Measurements from ENCODE around the gene BCLAF1.

The BCLAF1 gene, protein sequence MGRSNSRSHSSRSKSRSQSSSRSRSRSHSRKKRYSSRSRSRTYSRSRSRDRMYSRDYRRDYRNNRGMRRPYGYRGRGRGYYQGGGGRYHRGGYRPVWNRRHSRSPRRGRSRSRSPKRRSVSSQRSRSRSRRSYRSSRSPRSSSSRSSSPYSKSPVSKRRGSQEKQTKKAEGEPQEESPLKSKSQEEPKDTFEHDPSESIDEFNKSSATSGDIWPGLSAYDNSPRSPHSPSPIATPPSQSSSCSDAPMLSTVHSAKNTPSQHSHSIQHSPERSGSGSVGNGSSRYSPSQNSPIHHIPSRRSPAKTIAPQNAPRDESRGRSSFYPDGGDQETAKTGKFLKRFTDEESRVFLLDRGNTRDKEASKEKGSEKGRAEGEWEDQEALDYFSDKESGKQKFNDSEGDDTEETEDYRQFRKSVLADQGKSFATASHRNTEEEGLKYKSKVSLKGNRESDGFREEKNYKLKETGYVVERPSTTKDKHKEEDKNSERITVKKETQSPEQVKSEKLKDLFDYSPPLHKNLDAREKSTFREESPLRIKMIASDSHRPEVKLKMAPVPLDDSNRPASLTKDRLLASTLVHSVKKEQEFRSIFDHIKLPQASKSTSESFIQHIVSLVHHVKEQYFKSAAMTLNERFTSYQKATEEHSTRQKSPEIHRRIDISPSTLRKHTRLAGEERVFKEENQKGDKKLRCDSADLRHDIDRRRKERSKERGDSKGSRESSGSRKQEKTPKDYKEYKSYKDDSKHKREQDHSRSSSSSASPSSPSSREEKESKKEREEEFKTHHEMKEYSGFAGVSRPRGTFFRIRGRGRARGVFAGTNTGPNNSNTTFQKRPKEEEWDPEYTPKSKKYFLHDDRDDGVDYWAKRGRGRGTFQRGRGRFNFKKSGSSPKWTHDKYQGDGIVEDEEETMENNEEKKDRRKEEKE

DNA sequence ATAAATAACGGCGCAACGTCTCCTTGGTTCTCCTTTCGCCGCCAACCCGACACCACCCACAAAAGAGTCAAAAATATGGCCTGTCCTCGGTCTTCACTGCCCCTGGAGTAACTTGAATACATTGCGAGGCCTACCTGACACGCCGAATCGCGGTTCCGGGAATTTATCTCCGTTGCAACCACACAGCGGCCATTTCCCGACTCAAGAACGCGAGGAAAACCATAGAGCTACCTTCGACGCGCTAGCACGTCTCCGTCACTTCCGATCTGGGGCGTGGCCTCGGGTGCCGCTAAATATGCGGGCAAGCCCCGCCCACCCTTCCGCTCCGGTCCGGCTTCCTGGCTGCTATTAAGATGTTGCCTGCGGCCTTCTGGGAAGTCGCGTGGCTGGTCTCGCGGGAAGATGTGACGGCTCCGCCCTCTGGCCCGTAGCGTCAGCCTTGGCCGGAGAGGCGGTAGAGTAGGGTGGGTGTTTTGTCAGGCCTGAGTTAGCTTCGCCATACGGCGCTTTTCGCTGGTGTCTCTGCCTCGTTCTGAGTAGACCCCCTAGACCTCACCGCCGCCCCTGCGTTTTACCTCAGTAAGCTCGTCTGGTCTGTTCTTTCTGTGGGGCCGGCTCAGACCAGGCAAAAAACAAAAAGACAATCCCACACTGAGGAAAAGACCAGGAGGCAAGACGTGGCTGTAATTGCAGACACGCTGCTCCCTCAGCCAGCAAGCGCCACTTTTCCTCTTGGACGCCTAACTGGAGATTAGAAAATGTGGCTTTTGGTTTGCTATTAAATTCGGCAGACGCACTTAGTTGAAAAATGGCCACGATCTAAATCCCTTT is at the start of gene BCLAF1:
TSS of gene BCLAF1 (minus strand) at position 268 of the 831 bp plus-strand sequence. CDS start 9,980 bp downstream, outside the sequence.
- Histone ChIP-seq H3K27ac (peak within 1 kb of the TSS; percentile 98 to 100), H3K4me3 (peak within 1 kb of the TSS; percentile 85)
- TF ChIP-seq, protein P1, sequence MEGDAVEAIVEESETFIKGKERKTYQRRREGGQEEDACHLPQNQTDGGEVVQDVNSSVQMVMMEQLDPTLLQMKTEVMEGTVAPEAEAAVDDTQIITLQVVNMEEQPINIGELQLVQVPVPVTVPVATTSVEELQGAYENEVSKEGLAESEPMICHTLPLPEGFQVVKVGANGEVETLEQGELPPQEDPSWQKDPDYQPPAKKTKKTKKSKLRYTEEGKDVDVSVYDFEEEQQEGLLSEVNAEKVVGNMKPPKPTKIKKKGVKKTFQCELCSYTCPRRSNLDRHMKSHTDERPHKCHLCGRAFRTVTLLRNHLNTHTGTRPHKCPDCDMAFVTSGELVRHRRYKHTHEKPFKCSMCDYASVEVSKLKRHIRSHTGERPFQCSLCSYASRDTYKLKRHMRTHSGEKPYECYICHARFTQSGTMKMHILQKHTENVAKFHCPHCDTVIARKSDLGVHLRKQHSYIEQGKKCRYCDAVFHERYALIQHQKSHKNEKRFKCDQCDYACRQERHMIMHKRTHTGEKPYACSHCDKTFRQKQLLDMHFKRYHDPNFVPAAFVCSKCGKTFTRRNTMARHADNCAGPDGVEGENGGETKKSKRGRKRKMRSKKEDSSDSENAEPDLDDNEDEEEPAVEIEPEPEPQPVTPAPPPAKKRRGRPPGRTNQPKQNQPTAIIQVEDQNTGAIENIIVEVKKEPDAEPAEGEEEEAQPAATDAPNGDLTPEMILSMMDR (IDR thresholded peaks at IDR 0.05): no peak
- peak; percentile 100 for DNase-seq (ENCODE audit: low spot score)

DNA sequence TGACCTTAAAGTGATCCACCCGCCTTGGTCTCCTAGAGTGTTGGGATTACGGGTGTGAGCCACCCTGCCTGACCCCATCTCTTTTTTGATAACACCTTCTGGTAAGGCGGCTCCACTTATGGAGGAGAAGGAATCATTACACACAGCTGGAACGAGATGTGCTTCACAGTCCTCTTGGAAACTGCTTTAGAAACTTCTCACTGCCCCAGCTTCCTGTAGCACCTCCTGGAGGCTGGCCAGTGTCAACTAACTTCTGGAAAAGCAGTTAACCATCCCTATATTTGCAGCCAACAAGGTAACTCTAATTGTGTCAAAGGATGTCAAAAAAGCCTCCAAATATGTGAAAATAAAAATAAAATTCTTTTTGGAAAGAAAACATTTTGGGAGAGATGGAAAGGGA is 48.8 kb upstream of the BCLAF1 start:
- TF ChIP-seq, protein P1 (IDR thresholded peaks at IDR 0.05): no peak
- H3K27ac ChIP-seq: no peak overlapping the region
- no peak for DNase-seq (ENCODE audit: low spot score)
- no peak overlapping the region for H3K4me3 ChIP-seq

DNA sequence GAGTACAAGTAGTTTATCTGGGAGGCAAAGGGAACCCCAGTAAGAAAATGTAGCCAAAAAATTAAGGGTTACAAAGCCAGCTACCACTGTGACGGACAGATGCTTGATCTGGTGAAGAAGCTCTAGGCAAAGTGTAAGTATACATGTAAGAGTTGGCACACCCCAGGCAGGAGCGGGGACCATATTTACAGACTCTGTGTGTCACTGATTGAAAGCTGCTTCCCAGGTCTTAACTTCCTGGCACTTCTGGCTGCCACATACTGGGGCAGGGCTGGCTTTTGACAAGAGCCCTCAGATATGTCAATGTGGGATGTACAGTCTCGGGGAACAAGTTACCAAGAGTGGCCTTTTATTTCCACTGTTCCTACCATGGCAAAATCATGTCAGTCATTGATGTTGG is 48.0 kb upstream of the BCLAF1 start:
- TF ChIP-seq, protein P1 (IDR thresholded peaks at IDR 0.05): no peak
- Histone ChIP-seq H3K4me3 (no peak overlapping the region), H3K27ac (no peak overlapping the region)
- DNase-seq (ENCODE audit: low spot score): no peak

DNA sequence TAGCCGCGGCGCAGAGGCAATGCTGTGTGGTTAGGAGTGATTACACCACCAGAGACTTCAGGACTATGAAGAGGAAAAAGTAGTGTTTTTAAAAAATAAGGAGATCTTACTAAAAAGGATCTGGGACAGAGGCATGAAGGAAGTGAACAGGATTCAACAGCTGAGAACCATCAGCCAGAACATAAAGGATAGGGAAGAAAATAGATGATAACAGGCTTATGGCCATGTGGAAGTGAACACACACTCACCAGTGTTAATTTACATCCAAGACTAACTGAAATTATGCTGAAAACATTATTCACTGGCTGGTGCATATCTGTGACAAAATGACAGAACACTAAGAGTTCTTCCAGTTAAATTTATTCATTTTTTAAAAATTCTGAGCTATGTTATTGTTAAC is 47.5 kb upstream of the BCLAF1 start:
- H3K4me3 ChIP-seq: no peak overlapping the region
- DNase-seq (ENCODE audit: low spot score): no peak
- no peak overlapping the region for H3K27ac ChIP-seq
- TF ChIP-seq, protein P1 (IDR thresholded peaks at IDR 0.05): no peak

DNA sequence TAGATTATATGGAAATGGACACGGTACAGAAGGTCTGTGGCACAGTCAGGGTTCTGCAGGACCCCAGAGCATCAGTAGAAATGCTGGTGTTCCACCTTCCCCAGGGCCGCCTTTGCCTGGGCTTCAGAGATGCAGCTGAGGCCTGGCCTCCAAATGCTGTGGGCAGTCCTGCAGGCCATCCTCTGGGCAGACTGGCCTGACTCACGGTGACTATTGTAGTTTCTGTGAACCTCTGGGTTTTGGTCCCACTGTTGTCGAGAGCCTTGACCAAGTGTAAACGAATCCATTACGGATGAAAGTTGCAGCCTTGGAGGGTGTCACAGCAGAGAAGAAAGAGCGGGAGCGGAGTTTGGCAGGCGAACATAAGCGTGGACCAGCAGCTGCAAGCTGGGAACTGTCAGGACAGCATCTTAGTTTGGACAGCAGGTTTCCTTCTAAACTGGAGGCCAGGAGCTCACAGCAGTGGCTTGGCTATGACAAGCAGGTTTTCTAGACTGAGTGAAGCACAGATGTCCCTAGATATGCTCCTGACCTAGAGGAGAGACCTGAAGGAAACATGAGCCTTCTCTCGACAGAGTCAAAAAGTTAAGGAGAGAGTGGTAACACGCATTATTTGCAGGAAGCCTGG is 46.2 kb upstream of the BCLAF1 start:
- no peak overlapping the region for H3K4me3 ChIP-seq
- TF ChIP-seq, protein P1 (IDR thresholded peaks at IDR 0.05): no peak
- H3K27ac ChIP-seq: peak overlapping the region in 1 of 2 donors; percentile 35
- no peak for DNase-seq (ENCODE audit: low spot score)

DNA sequence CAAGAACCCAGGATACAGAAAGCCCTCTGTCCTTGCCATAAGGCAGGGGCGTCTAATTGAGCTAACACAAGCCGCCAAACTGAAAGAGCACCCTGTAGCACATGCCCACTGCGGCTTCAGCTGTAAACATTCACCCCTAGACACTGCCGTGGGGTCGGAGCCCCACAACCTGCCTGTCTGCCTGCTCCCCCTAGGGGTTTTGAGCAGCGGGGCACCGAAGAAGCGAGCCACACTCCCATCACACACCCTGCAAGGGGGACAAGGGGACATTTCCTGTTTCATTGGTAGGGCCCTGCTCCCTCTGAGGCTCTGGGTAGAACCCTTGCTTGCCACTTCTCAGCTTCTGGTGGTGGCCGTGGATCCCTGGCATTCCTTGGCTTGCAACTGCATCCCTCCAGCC is 45.2 kb upstream of the BCLAF1 start:
- Histone ChIP-seq H3K27ac (no peak overlapping the region), H3K4me3 (no peak overlapping the region)
- TF ChIP-seq, protein P1 (IDR thresholded peaks at IDR 0.05): no peak
- no peak for DNase-seq (ENCODE audit: low spot score)
